GM12875 (cell line): ENCODE data around the gene CFAP92.

ENCODE experiments used
- H3K4me3 ChIP-seq: one replicate; pipeline ENCODE4 v1.5.1; 2011; ENCODE audit warnings: low read depth, low read length, control low read depth
- TF ChIP-seq, protein P1 (sequence below): IDR thresholded peaks from 2 replicates; pipeline ENCODE4 v1.5.1; 2011; ENCODE audit warnings: low read depth, mild to moderate bottlenecking, control low read depth, inconsistent platforms, low read length, moderate library complexity, borderline replicate concordance; ENCODE audit not compliant: insufficient read depth

The CFAP92 gene

DNA sequence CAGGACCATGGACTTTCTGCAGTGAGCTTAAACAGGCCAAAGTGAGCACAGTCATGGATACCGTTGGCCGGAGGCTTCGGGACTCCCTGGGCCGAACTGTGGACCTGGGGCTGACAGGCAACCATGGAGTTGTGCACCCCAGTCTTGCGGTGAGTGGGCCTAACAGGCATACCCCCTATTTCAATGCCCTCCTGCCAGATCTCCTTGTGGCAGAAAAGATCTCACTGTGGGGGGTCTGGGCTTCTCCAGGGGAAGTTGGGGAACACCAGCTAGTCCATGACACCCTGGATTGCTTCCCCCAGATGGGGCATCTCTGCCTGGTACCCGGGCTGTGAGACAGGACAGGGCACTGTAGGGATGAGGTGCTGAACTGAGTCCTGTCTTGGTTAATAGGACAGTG is 84.9 kb downstream of the CFAP92 start:
- TF ChIP-seq, protein P1, sequence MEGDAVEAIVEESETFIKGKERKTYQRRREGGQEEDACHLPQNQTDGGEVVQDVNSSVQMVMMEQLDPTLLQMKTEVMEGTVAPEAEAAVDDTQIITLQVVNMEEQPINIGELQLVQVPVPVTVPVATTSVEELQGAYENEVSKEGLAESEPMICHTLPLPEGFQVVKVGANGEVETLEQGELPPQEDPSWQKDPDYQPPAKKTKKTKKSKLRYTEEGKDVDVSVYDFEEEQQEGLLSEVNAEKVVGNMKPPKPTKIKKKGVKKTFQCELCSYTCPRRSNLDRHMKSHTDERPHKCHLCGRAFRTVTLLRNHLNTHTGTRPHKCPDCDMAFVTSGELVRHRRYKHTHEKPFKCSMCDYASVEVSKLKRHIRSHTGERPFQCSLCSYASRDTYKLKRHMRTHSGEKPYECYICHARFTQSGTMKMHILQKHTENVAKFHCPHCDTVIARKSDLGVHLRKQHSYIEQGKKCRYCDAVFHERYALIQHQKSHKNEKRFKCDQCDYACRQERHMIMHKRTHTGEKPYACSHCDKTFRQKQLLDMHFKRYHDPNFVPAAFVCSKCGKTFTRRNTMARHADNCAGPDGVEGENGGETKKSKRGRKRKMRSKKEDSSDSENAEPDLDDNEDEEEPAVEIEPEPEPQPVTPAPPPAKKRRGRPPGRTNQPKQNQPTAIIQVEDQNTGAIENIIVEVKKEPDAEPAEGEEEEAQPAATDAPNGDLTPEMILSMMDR: no peak
- no peak overlapping the region for H3K4me3 ChIP-seq

- TF ChIP-seq, protein P1: no peak
- H3K4me3 ChIP-seq: no peak overlapping the region
These were observed 86.0 kb downstream of the CFAP92 start for GRCh38 chr3:128907706-128908445.

DNA sequence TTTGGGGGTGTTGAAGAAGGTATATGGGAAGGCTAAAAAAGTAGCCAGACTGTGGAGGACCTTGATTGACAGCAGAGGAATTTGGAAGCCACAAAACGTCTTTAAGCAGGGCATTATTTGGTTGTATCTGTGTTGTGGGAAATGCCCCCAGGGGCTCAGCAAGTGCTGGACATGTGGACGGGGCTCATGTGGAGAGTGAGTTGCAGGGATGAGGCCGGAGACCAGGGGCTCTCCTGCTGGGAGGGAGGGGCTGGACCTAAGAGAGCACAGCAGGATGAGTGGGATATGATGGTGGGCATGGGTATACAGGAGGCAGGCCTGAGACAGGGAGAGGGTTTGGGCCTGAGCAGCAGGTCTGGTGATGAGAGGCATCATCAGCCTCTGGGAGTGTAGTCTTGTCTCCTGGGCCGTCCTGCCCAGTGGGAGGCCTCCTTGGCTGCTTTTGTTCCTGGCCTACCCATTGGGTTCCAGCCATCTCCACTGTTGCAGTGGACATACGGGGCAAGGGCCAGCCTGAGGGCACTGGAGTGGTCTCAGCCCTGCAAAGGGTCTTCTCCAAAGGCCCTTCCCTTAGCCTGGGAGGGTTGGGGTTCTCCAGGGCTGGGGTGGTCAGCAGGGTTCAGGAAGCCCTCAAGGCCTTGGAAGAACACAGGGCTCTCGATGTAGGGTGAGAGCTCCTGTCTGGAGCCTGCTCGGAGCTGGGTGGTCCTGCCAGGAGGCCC is 86.9 kb downstream of the CFAP92 start:
- H3K4me3 ChIP-seq: no peak overlapping the region
- TF ChIP-seq, protein P1: no peak

GRCh38 chr3:128906031-128906803 is 87.7 kb downstream of the CFAP92 start:
- TF ChIP-seq, protein P1: no peak
- H3K4me3 ChIP-seq: no peak overlapping the region

GRCh38 chr3:128903501-128903900 is 90.4 kb downstream of the CFAP92 start:
- H3K4me3 ChIP-seq: no peak overlapping the region
- TF ChIP-seq, protein P1: no peak

- TF ChIP-seq, protein P1: no peak
- H3K4me3 ChIP-seq: no peak overlapping the region
These were observed 91.5 kb downstream of the CFAP92 start for GRCh38 chr3:128902426-128902825.
